Activated CD4-positive, alpha-beta T cell treated with anti-CD3 and anti-CD28 coated beads, Interleukin-2, amount 50 U/mL, for 4 hours (primary cell): ENCODE results near the gene EIF3F.

Source experiments
- DNase-seq, 2 experiments: peaks; one replicate each; pipeline ENCODE4 v3.0.0-alpha.2; 2020

Gene EIF3F

DNA sequence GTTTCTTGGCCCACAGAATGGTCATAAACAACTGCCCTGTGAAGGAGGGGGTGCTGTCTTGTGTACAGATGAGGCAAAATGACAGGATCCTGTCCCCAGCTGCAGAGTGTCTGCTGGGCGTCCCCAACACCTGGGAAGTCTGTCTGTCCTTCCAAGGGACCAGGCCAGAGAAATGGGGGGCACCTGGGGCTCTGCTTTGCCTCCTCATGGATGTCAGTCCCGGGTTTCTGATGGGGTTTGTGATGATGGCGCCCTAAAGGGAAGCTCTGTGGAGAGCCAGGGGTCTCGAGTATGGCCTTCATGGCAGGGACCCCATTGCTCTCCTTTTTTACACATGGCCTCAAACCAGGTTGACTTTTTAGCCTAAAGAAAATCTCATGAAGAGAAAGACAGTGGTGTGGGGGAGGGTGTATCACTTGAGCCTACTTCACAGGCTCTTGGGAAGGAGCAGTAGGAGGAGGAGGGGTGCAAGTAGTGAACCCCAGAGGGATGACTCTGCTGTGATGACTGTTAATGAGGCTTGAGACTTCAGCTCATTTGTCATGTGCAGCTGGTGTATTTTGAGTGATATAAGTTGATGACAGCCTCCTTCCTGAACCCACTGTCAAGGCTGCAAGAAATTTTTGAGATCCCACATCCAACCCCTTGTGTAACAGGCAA lies 53.3 kb downstream of the EIF3F start:
- DNase-seq, result no peak

DNA sequence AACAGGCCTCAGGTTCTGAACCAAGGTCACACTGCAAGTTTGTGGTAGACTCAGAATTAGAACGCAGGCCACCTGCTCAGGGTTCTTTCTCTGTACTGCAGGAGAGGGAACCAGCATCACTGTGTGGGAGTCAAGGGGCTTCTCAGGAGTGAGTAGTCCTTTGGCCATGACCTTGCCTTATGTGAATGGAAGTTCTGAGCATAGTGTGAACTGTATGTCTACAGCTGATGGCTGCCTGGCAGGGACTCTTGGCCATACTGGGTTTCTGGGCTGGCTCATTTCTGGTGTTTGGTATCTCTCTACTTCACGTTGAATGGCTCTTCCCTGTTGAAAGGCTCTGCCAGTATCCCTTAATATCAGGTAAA lies 53.8 kb downstream of the EIF3F start:
- no peak for DNase-seq

DNA sequence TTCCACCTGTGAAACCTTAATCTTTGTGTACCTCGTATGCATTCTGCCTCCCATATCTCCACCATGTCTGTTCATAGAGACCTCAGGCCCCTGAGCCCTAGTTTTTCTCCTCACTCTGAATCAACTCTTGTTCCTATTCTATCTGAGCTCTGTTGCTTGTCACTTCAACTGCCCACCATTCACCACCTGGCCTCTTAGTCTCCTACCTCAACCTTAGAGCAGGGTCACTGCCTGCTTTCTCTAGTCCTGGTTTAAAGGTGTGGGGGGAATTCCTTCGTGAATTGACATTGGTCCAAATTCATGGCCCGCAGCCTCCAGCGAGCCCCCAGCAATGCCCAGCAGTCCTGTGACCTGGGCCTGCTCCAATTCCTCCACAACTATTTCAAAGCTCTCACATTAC lies 54.4 kb downstream of the EIF3F start:
- no peak for DNase-seq

DNA sequence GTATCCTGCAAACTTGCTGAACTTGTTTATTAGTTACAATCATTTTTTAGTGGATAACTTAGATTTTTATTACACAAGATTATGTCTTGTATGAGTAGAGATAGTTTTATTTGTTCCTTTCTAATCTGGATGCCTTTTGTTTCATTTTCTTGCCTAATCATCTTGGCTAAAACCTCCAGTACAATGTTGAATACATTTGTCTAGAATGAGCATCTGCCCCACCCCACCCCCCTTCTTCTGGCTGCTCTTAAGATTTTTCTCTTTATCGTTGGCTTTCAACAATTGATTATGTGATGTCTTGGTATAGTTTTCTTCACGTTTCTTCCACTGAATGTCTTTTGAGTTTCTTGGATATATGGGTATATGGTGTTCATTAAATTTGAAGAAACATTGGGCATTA lies 56.6 kb downstream of the EIF3F start:
- DNase-seq, result no peak

DNA sequence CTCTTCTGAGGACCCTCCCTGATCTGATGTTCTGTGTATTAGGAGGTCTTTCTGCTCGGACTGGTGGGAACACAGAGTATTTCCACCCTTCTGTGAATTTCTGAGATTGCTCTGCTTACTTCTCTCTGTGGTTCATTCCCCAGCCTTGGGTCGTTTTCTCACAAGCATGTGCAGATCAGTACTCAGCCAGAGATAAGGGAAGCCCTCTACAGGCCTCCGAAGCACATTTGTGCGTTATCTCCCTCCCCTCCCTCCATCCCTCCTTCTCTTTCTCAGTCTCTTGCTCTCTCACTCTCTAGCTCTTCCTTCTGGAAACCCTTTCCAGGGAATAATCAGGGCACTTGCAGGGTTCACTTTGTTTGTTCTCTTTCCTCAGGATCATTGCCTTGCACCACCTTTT lies 58.7 kb downstream of the EIF3F start:
- no peak for DNase-seq

DNA sequence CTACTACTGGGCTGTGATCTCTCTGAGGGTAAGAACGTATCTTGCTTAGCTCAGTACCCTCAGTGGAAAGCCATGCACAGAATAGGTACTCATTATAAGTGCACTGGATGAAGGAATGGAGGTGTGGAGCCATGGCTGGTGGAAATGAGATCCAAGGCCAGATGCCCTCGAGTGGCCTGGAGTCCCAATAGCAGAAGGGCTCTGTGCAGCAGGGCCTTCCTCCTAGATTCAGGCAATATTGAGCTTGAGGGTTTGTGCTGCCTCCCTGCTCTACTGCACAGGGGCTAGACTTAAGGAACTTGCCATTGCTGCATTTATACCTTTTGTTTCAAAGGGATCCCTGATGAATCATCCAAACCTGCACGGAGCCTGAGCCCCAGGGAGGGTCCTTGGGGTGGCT lies 60.2 kb downstream of the EIF3F start:
- DNase-seq, result no peak

DNA sequence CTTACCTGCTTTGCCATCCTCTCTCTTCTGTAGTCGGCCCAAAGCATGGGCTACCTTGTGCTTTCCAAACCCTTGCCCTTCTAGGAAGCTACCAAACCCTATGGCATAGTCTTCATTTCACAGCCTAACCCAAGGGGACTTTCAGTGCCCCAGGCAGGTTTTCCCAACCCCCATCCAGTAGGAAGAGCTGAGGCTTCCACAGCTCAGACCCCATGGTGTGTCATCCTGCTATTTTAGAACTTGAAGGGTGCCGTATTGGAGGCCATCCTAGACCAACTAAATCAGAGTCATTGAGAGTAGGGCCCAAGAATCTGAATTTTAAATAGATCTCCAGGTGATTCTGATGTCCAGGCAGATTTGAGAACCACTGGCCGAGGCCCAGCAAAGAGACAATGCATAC lies 61.9 kb downstream of the EIF3F start:
- no peak for DNase-seq
